GM18511 (cell line): ENCODE results near the gene IL36RN.

ENCODE experiments used
- ATAC-seq: cut with Tn5 transposase; IDR thresholded peaks from one replicate; pipeline ENCODE4 v1.9.1; 2021; ENCODE audit warnings: mild to moderate bottlenecking, moderate library complexity; ENCODE audit not compliant: unreplicated experiment

IL36RN gene

GRCh38 chr2:113046465-113046864 lies 12.5 kb upstream of the IL36RN start:
- no peak for ATAC-seq

DNA sequence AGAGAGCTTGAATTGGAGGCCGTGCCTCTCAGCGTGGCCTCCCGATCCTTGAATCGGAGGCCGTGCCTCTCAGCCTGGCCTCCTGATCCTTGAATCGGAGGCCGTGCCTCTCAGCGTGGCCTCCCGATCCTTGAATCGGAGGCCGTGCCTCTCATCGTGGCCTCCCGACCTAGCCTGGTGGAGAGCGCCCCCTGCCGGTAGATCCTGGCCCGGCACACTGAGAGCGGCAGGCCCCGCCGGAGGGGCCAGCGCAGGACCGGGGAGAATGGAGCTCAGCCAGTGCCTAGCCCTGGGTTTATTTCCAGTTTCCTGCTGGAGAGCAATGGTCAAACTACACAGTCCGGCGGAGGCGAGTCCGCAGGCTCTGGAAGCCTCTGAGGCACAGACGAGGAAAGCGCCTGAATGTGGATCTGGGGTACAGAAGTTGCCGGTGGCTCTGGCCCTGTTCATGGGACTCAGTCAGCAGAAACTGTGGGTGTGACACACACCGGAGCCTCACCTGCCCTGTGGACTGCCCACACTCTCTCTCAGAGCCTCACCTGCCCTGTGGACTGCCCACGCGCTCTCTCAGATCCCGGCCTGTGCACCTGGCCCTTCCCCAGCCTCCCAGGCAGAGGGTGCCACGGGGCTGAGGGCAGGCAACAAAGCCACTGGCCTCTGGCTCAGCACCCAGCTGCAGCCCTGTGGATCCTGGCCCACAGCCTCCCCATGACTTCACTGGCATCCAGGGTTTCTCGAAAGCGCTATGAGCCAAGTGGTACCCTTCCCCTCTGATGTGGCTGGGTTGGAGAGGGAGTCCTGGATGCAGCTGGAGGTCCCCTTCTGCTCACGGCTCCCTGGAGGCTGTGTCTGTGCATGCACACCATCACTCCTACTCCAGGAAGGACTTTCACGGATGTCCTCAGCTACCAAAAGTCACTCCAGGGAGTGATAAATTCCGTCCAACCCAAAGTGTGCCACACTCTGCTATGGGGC lies 7.8 kb upstream of the IL36RN start:
- ATAC-seq: no peak

DNA sequence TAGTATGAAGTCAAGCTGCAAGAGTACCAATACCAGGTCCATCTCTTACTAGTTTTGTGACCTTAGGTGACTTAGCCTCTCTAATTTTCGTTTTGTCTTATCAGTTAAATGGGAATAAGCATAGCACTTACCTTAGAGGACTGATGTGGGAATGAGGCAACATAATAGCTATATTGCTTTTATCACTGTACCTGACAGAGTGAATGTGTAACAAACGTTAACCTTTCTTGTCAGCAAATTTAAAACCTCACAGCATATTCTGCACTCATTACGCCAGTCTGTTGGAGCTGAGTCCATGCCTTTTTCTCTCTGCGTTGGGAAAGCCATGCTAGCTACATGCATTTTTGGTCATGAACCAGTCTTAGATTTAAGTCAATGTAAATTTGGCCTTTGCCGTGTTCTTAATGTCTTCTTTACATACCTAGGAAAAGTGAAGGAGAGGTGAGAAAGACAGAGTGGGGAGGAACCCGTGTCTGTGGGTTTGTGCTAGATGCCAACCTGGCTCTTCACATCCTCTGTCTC lies 6.5 kb upstream of the IL36RN start, which contains the start of gene IL36B:
IL36B (minus strand) TSS at position 472 of the 522 bp plus-strand sequence.
- ATAC-seq: no peak

DNA sequence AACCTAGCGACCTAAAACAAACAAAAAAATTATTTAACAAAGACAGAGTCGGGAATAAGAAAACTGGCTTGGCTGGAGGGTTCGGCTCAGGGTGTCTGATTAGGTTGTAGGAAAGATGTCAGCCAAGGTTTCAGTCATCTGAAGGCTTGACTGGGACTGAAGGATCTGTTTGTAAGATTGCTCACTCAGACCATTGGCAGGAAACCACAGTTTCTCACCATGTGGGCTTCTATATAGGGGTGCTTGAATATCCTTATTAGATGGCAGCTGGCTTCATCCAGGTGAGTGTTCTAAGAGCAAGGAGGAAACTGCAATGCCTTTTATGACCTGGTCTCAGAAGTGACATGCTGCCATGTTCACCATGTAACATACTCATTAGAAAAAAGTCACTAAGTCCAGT lies 5.3 kb upstream of the IL36RN start:
- no peak for ATAC-seq

GRCh38 chr2:113054066-113054465 lies 4.9 kb upstream of the IL36RN start:
- ATAC-seq: no peak

DNA sequence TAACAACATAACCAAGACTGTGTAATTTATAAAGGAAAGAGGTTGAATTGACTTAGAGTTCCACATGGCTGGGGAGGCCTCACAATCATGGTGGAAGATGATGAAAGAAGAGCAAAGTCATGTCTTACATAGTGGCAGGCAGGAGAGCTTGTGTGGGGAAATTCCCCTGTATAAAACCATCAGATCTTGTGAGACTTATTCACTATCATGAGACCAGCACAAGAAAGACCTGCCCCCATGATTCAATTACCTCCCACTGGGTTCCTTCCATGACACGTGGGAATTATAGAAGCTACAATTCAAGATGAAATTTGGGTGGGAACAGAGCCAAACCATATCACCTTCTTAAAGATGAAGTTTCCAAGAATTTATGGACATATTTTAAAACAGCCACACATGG lies 2.5 kb upstream of the IL36RN start:
- no peak for ATAC-seq

DNA sequence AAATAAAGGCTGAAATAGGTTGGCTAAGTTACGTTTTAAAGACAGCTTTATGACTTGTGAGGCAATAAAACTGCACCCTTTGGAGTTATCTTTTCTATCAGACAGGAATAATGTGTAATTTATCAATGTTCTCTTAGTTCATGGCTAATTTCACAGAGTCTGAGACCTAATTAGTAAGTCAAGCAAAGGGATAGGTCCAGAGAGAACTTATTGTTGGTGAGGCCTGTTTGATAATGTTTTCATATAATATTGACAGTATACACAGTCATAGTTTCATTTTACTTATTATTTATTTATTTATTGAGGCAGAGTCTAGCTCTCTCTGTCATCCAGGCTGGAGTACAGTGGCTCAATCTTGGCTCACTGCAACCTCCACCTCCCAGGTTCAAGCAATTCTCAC lies 1.9 kb upstream of the IL36RN start:
- no peak for ATAC-seq

- ATAC-seq: no peak
Measured at GRCh38 chr2:113058411-113058994, 495 bp upstream of the IL36RN start.

- ATAC-seq: no peak
Measured at GRCh38 chr2:113060396-113060795, 1.4 kb downstream of the IL36RN start.

- no peak for ATAC-seq
Measured at GRCh38 chr2:113060796-113061195, 1.8 kb downstream of the IL36RN start.

GRCh38 chr2:113061241-113061640 lies 2.2 kb downstream of the IL36RN start:
- ATAC-seq: no peak

DNA sequence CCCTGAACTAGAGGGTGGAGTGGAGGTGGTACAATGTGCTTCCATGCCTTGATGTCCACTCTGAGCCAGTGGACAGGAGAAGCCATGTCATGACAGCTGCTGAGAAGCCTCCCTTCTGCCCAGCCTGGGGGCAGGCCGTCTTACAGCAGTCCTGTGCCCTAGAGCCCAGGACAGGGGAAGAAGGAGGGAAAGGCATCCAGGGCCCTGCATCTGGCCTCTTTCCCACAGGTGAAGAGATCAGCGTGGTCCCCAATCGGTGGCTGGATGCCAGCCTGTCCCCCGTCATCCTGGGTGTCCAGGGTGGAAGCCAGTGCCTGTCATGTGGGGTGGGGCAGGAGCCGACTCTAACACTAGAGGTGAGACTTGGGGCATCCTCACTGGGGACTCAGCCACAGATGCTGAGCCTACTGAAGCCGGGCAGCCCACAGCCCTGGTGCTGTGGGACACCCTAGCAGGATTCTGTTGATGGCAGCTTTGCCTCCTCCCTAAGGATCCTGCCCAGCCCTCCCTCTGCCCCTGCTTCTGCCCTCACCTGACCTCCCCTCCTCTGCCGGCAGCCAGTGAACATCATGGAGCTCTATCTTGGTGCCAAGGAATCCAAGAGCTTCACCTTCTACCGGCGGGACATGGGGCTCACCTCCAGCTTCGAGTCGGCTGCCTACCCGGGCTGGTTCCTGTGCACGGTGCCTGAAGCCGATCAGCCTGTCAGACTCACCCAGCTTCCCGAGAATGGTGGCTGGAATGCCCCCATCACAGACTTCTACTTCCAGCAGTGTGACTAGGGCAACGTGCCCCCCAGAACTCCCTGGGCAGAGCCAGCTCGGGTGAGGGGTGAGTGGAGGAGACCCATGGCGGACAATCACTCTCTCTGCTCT lies 3.1 kb downstream of the IL36RN start:
- ATAC-seq: no peak

- ATAC-seq: no peak
Measured at GRCh38 chr2:113064281-113064680, 5.3 kb downstream of the IL36RN start.

GRCh38 chr2:113064898-113065297 lies 5.9 kb downstream of the IL36RN start:
- ATAC-seq: no peak

DNA sequence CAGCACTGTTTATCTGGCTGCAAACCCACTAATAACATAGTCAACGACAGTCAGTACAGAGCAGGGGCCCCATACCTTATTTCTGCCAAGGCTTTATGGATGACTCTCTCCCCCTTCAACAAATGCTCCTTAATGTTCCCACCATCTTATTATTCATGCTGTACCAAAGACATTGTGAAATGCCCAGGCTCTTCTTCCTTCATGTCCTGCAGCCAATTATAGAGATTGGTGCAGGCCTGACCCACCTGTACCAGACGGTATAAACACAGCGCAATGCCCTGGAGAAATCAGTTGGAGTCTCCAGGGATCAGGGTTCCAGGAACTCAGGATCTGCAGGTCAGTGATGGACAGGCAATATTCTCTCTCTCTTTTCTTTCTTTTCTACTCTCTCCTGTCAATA lies 8.7 kb downstream of the IL36RN start, which contains the start of gene IL1F10:
IL1F10 (plus strand) TSS at position 290 of the 400 bp plus-strand sequence. CDS start 4,769 bp downstream, outside the sequence.
- no peak for ATAC-seq

GRCh38 chr2:113068249-113068648 lies 9.3 kb downstream of the IL36RN start:
- no peak for ATAC-seq

DNA sequence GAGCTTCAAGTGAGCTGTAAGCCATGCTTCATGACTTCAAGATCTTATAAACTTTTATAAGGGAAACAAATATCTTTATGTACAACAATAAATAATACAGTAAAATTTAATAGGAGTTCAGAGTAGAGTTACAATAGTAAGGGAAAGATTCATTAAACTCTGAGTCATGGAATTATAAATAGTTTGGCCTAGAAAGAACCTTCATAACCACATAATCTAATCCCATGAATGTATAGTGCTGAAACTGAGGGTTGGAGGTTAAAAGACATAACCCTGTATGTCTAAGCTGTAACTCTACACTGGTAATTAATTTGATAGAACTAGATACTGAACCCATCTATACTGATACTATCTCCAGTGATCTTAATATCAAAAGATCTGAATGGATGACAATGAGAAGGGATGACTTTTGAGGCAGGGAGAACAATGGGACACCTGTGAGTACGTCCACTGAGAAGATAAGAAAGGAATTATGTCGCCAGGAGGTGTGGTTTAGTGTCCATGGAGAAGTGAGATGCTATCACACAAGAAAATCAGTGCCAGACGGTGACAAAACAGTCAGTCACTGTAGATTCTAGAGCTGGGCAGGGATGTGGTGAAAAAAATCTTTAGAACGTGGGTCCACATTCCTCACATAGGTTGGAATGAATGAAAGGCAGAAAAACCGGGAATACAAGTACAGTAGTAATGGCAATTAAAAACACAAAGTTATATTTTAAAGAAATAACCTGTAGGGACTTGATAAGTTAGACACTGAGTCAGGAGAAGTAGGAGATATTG lies 9.9 kb downstream of the IL36RN start:
- ATAC-seq: no peak

DNA sequence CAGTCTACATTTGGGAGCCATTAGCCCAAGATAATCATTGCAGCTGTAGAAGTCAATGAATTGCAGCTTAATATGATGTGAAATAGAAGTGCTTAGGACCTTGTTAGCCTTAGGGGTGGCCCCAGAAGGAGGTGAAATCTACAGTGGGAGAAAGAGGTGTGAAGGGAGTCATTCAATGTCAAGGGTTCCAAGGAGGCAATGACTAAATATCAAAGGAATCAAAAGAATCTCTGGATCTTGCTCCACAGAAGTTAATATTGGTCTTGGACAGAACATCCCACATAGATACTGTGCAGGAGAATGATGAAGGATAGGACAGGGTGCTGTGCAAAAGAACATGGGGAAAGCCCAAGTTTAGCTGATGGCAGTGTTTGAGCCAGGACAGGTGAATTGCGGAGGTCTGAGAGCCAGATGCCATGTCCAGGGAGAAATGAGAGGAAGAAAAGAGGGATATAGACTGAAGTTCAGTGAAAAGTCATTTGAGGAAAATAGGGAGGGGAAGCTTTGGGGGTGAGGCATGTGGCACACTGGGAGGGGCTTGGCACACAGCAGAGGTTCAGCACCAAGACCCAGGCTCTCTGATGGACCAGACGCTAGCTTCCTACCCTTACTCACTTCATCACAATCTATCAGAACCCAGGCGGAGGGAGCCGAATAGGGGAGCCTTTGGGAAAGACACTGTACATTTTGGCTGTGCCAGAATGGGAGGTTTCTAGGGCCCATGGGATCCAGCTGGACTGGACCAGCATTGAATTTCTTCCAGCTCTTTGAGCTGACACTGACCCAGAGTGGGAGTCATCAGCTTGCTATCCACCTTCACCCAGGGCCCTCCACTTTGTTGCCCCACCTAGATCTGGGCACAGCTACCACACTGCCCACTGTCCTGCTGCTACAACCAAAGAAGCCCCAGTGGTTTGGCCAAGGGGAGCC lies 10.9 kb downstream of the IL36RN start:
- no peak for ATAC-seq

DNA sequence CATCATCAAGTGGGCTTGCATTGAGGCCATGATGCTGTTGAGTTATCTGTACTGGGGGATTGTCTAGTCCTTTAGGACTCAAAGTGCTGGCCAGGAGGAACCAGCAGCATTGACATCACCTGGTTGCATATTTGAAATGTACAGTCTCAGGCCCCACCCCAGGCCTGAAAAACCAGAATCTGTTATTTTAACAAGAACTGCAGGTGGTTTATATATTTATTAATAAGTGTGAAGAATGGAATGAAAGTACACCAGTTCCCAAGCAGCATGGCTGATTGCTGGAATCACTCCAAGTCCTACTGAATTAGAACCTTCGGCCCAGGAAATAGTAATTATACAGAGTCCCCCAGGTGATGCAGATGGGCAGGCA lies 11.6 kb downstream of the IL36RN start:
- no peak for ATAC-seq
